Stimulated activated CD4-positive, alpha-beta T cell treated with anti-CD3 and anti-CD28 coated beads, Interleukin-1b, Interleukin-23, amount 100 ng/mL, for 24 hours (primary cell): ENCODE results near the gene OPCML.

ENCODE experiments used
- DNase-seq, 4 experiments: peaks; one replicate each; pipeline ENCODE4 v3.0.0-alpha.2; 2020; ENCODE audit warnings: low read depth in 4 of 4, low spot score in 1 of 4

The OPCML gene

GRCh38 chr11:133047771-133048115, 484.6 kb downstream of the OPCML start:
- no peak for DNase-seq

DNA sequence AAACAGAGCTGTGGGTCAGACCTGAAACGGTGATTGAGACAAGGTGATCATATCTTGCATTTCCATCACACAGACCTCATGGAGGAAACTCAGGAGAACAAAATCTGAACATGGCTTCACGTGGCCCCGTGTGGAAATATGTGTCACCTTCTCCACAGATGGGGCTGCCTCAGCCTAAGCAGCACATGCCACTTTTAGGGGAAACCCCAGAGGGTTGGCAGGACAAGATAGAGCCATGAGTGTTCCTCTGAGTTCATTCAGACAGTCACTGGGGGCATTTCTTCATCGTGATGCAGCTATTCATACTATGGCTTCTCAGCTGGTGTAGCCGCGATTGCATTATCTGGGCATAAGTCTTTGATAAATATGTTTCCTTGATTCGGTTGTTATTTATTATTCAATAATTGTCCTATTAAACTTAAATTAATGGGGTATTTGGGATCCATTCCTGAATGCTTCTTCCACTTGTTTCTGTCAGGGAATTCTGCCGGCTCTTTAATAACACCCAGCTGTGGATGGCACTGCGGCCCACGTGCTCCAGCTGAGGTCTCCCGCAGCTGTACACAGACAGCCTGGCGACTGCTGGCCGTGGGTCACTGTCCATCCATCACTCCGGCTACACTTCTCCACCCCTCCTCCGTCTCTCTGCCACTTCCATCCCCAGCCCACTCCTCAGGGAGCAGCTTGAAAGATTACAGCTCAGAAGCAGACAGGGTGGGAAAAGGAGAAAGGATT, 485.1 kb downstream of the OPCML start:
- no peak for DNase-seq

GRCh38 chr11:133046252-133046651, 486.0 kb downstream of the OPCML start:
- no peak for DNase-seq

GRCh38 chr11:133041928-133042882, 490.1 kb downstream of the OPCML start:
- DNase-seq: no peak

DNA sequence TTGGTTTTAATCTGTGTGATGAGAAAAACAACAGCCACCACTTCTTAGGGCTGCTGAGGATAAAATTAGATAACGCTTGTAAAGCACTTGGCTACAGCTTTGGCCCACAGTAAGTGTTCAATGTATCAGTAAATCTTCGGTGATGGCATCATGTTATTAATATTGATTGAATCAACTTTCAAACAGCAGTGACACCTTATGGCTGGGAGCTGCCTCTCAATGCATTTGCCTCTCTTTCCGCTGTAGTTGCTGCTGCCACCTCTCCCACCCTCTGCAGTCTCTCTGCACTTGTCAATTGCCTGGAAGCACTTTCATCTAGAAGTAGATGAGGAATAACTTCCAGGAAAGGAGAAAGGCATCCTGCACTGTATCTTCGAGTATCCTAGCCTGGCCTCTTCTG, 491.1 kb downstream of the OPCML start:
- DNase-seq: no peak

DNA sequence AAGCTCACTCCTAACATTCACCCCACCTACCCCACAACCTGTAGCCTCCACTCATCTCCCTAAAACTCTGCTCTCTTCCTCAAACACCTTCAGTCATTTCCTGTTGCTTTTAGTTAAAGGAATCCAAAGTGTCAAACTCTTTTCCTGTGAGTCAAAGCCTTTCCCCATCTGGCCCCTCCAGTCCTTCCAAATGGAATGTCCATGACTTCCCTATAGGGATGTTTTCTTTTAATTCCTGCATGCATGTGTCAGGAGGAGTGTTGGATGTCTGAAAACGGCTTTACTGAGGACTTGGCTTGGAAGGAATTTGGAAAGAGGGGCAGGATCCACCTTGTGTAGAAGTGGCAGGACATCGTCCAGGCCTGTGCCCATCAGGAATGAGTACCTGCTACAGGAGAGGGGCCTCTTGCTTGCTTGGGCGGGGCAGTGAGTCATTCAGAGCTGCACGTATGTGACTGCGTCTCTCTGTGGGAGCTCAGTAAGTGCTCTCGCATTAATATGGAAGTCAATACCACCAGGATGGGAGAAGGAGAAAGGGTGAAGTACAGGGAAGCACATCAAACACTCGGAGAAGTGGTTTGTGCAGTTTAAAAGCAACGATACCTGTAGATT, 491.9 kb downstream of the OPCML start:
- DNase-seq: no peak

DNA sequence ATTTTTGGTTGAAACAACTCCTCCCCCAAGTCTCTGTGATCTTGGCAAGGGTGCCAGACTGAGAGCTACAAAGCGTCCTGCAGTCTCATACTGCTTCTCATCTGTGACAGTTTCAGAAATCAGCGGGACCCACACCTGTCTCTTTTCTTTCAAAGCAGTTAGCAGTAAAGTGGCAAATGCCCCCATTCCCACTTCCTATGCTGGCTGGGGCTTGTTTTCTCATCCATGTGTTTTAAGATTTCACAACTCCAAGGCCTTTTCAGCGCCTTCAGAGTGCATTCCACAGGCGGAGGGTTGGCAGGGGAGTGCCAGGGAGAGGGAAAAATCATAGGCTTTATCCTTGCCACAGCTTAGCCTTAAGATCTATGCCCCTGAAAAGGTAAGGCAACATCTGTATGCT, 493.5 kb downstream of the OPCML start:
- DNase-seq: no peak

DNA sequence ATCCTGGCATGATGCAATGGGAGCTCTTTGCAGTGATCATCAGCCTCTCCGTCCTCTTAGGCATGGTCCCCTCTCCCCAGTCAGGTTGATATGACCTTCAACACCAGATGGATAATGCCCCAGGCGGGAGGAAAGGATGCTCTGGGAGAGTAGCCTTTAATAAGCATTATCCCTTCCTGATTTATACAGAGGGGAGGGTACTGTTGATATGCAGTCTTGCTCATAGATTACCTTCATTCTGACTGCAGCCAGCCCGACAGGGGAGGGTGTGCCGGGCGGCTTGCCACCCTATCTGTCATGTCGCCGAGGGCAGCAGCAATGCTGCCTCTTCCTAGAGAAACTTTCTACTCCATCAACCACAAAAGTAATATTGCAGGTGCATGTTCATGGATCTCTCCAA, 497.4 kb downstream of the OPCML start:
- no peak for DNase-seq

DNA sequence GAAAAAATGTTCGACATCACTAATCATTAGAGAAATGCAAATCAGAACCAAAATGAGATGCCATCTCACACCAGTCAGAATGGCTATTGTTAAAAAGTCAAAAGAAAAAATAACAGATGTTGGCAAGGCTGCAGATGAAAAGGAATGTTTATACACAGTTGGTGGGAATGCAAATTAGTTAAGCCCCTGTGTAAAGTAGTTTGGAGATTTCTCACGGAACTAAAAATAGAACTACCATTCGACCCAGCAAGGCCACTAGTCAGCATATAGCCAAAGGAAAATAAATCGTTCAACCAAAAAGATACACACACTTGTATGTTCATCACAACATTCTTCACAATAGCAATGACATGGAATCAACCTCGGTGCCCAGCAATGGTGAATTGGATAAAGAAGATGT, 503.2 kb downstream of the OPCML start:
- DNase-seq: no peak

GRCh38 chr11:133026952-133027351, 505.3 kb downstream of the OPCML start:
- DNase-seq: no peak

DNA sequence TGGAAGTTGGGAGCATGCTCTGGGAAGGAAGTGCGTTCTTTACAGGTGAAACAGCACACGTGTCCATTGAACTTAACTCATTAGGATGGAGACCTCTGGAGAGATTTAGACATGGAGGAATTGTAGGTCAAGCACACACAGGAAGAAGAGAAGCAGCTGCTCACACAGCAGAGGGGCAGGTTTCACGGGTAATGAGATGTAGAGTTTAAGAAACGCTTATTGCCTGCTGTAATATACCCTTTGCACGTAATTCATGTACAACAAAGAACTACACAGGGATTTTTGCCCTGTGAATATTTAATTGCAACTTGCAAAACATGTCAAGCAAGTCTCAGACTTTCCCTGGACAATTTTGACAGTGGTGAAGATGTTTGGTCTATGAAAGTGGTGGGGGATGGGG, 508.0 kb downstream of the OPCML start:
- no peak for DNase-seq

GRCh38 chr11:133023232-133023631, 509.1 kb downstream of the OPCML start:
- DNase-seq: no peak

- no peak for DNase-seq
These were observed 510.7 kb downstream of the OPCML start for GRCh38 chr11:133021553-133021952.

GRCh38 chr11:133020372-133020714, 512.0 kb downstream of the OPCML start:
- no peak for DNase-seq

- no peak for DNase-seq
These were observed 512.5 kb downstream of the OPCML start for GRCh38 chr11:133019545-133020371.

DNA sequence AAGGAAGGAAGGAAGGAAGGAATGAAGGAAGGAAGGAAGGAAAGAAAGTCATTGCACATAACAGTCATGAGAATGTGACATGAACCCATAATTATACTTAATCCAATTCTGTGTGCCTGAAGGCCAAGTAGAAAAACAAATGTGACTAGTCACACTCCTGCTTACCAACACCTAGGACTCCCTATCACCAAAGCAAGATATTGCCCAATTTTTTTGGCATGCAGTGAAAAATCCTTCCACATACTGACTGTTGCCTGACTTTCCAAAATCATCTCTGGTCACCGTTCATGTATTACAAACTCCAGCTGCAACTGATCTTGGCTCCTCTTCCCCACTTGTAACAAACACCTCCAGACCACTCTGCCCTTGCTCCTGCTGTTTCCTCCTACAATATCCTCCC, 516.8 kb downstream of the OPCML start:
- DNase-seq: no peak

- no peak for DNase-seq
These were observed 518.0 kb downstream of the OPCML start for GRCh38 chr11:133014337-133014736.

GRCh38 chr11:133012803-133013202, 519.5 kb downstream of the OPCML start:
- DNase-seq: no peak

DNA sequence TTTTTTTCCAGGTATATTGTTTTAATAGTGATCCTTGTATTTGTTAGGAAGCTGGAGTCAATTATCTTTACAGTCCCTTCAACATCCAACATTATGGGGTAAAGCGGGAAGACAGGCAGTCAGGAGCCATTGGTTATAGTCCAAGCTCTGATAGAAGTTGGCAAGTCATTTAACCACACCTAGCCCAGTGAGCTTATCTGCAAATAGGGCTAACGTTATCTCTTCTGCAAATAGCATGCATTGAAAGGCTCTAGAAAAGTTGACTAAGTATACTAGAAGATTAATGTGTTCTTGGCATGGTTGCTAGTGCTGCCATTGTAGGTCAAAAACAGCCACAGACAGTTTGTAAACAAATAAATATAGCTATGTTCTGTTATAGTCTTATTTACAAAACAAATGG, 520.7 kb downstream of the OPCML start:
- no peak for DNase-seq

DNA sequence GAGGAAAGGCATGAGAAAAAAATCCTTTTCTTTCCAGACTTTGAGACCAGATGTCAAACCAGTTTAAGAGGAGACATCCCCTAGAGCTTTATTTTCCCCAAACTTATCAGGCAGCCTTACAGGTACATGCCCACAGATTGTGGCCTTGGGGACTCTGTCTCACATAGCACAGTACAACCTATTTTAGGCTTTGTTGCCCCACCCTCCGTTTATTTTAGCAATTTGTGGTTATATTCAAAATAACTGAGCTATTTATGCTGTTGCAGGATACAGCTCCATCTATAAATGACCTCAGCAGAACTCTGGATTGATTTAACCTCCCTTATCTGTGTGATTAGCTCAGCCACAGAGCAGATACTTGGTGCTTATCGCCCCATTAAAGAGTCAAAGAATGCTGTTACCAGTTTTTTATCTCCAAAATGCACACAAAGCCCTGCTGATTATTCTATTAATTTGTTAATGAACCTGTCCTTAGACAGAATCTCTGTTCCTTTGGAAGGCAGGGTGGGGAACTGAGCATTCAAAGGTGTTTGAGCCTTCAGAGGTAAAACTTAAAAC, 525.2 kb downstream of the OPCML start:
- DNase-seq: no peak

DNA sequence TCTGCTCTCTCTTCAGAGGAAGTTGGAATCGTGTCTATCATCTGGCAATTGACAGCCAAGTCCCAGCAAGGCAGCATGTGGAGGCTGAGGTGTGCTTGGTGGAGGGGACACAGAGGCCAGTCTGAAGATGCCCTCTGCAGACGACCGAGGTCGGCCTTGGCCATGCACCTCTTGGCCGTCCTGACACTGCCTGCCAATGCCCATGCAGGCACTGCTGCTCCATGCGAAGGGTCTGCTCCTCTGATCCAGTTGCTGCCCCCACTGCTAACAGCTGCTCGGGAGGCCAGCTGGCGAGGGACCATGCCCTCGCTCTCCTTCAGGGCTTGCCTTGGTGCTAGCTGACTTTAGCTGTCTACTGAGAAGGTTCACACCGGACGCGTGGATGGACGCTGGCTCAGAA, 527.9 kb downstream of the OPCML start:
- DNase-seq: no peak
